Measurements from ENCODE around the gene GBX1.

GRCh38 chr7:151166629-151167196 is 781 bp downstream of the GBX1 start:
- TF ChIP-seq CTCF (IDR thresholded peaks at IDR 0.05), result no peak
- no peak for TF ChIP-seq POLR2A (IDR thresholded peaks at IDR 0.05)
